Spleen (tissue), 7 donors: ENCODE data around the gene ZNF536.

ENCODE experiments used
- POLR2A ChIP-seq, 3 donors: fragments of 450-650 bp; IDR thresholded peaks; one replicate each; pipeline ENCODE4 v1.5.1; 2017; ENCODE audit warnings: antibody characterized with exemption in 3 of 3, mild to moderate bottlenecking in 1 of 3
- TF ChIP-seq, protein P1 (sequence below), 11 experiments: fragments of 200-600 bp in 7 of 11; fragments of 450-650 bp in 4 of 11; sonication (generic) in 4 of 11; IDR thresholded peaks in 8 of 11; conservative IDR thresholded peaks in 3 of 11; 1 replicate in 7 of 11; 2 replicates in 4 of 11; pipeline versions ENCODE4 v1.4.0 to v1.8.0; 2016 to 2021; ENCODE audit warnings: antibody characterized with exemption in 11 of 11, inconsistent platforms in 4 of 11, mild to moderate bottlenecking in 1 of 11
- donor health status: DM: no; HTN: no; CAD: no; lungs with moderate emphysema.
- donor health status: DM: no; HTN: no; CAD: no.
- donor health status: DM: no; HTN: no; CAD: no.

DNA sequence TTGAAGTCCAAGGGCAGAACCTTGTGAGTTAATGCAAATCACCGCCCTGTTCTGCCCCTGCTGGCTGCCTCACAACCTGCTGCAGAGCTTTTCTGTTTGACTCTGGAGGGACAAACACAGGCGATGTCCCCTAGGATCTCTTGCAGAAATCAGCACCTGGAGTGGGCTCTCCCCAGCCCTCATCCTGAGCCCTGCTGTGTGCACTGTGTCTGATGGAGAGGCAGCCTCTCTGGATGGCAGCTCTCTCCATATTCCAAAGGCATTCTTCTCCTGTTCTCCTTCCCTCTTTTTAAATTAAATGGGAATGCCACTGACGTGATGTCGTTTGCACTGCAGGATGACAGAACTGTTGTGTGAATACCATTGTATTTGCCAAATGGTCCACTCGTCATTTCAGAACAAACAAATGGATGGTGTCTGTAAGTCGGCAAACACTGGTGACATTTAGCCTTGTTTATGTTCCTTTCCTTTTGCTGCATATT is 184.1 kb downstream of the ZNF536 start:
- TF ChIP-seq, protein P1, sequence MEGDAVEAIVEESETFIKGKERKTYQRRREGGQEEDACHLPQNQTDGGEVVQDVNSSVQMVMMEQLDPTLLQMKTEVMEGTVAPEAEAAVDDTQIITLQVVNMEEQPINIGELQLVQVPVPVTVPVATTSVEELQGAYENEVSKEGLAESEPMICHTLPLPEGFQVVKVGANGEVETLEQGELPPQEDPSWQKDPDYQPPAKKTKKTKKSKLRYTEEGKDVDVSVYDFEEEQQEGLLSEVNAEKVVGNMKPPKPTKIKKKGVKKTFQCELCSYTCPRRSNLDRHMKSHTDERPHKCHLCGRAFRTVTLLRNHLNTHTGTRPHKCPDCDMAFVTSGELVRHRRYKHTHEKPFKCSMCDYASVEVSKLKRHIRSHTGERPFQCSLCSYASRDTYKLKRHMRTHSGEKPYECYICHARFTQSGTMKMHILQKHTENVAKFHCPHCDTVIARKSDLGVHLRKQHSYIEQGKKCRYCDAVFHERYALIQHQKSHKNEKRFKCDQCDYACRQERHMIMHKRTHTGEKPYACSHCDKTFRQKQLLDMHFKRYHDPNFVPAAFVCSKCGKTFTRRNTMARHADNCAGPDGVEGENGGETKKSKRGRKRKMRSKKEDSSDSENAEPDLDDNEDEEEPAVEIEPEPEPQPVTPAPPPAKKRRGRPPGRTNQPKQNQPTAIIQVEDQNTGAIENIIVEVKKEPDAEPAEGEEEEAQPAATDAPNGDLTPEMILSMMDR (IDR thresholded peaks at IDR 0.05 in 8 of 11, conservative IDR thresholded peaks at IDR 0.05 in 3 of 11) = no peak
- TF ChIP-seq POLR2A (IDR thresholded peaks at IDR 0.05) = no peak
